Mesodermal cell (in vitro differentiated cells): ENCODE measurements around the gene MTMR10. TPM values are rescaled to one million over a fixed set of nuclear protein-coding genes. Genes with fewer than 3 reads are reported as not detected.

Source experiments
- H3K27ac ChIP-seq: 2 replicates; pipeline ENCODE4 v1.7.0; 2013; ENCODE audit warnings: mild to moderate bottlenecking, low read depth, low read length, moderate library complexity; ENCODE audit not compliant: severe bottlenecking
- H3K36me3 ChIP-seq: 2 replicates; pipeline ENCODE4 v1.7.1; 2013; ENCODE audit warnings: mild to moderate bottlenecking, low read length, moderate library complexity; ENCODE audit not compliant: control insufficient read depth, insufficient read depth
- H3K4me1 ChIP-seq: one replicate; pipeline ENCODE4 v1.7.1; 2013; ENCODE audit warnings: mild to moderate bottlenecking, low read length; ENCODE audit not compliant: insufficient read depth, control insufficient read depth, poor library complexity, severe bottlenecking
- H3K4me3 ChIP-seq: 2 replicates; pipeline ENCODE4 v1.7.0; 2013; ENCODE audit warnings: low read length, control low read depth, mild to moderate bottlenecking; ENCODE audit not compliant: insufficient read depth, poor library complexity, severe bottlenecking; ENCODE audit errors: extremely low read depth
- H3K9me3 ChIP-seq: 2 replicates; pipeline ENCODE4 v1.7.1; 2013; ENCODE audit warnings: mild to moderate bottlenecking, low read length, moderate library complexity; ENCODE audit not compliant: control insufficient read depth
- WGBS, 2 experiments: methylation state at CpG; one replicate each; pipeline ENCODE4 v1.1.5; 2013; ENCODE audit warnings: missing lambda C conversion rate in 2 of 2; ENCODE audit not compliant: insufficient coverage in 2 of 2; 5-methylcytosine and 5-hydroxymethylcytosine counted together
- polyA plus RNA-seq, 2 experiments: library from polyadenylated mRNA; stranded (reverse); fragments of 50-300 nt; gene quantifications; one replicate each; pipeline ENCODE4 v1.2.3, GENCODE V29; 2013

Gene MTMR10, protein sequence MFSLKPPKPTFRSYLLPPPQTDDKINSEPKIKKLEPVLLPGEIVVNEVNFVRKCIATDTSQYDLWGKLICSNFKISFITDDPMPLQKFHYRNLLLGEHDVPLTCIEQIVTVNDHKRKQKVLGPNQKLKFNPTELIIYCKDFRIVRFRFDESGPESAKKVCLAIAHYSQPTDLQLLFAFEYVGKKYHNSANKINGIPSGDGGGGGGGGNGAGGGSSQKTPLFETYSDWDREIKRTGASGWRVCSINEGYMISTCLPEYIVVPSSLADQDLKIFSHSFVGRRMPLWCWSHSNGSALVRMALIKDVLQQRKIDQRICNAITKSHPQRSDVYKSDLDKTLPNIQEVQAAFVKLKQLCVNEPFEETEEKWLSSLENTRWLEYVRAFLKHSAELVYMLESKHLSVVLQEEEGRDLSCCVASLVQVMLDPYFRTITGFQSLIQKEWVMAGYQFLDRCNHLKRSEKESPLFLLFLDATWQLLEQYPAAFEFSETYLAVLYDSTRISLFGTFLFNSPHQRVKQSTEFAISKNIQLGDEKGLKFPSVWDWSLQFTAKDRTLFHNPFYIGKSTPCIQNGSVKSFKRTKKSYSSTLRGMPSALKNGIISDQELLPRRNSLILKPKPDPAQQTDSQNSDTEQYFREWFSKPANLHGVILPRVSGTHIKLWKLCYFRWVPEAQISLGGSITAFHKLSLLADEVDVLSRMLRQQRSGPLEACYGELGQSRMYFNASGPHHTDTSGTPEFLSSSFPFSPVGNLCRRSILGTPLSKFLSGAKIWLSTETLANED
- 13.5 TPM for polyA plus RNA-seq (2013, experiment 1 of 2)
- 14.5 TPM for polyA plus RNA-seq (2013, experiment 2 of 2)

DNA sequence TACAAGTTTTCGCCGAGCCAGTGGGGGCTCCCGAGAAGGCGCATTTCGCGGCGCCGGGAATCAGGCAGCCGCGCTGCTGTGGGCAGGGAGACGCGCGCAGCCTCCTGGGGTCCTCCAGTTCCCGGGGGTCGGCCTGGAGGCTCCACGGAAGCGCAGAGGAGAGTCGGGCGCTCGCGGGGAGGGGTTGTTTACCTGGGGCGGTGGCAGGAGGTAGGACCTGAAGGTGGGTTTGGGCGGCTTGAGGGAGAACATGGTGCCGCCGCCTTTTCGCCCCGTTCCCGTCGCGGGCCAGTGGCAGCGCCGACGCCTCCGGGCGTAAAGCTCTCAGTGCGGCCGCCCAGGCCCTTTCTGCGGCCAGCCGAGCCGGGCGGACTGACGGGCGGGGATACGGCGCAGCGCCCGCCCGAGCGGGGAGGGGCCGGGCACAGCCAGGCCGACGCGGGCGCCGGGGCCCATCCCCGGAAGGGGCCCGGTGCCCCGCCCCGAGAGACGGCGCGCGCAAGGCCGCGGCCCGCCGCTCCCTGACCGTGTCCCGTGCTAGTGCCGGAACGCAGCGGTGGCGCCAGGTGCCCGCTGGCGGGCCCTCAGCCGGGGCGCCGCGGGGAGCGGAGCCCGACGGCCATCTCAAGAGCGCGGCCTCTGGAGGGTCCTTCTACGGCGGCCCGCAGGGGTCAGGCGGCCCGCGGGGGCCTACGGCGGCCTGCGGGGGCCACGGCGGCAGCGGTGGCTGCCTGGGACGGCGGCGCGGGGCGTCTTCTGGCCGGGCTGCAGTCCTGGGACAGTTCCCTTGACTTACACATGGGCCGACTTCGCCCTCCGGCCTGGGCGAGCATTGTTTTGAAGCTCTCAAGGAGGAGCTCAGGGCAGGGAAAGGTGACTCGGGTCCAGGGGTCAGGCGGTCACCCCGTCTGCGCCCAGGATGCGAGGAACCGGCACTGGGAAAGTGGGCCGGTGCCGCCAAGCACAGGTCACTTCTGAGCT lies at the start of gene MTMR10:
Gene MTMR10, minus strand, starts transcription at position 374 of the 981 bp plus-strand sequence. Its CDS starts 122 bp downstream, at position 252.
- H3K4me3 ChIP-seq, result peak within 1 kb of the TSS; percentile 88
- H3K4me1 ChIP-seq, result peaks cover 6% of the 10 kb centered on the region
- WGBS, 2 experiments, result 1% methylated on average over 85 to 89 of the region's 114 CpGs
- peak within 1 kb of the TSS; percentile 91 for H3K27ac ChIP-seq
- H3K9me3 ChIP-seq, result peaks cover 3% of the 10 kb centered on the region
- H3K36me3 ChIP-seq, result peaks cover 21% of the 10 kb centered on the region

DNA sequence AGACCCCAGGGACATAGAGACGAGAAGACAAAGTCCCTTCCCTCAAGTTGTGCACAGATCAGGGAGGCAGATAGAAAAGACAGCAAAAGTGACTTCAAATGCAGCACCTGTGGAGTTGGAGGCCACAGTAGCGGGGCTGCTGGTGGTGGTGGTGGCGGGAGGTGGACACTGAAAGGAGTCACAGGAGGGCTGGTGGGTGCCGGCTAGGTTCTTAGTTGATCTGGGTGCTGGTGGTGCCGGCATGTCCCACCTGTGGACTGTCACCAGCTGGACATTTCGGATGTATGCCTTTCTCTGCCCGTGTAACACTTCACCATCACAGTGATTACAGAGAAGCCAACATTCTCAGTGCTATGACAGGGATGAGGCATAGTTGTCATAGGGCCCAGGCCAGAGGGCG lies 49.2 kb upstream of the MTMR10 start:
- peaks cover 8% of the 10 kb centered on the region for H3K4me1 ChIP-seq
- WGBS, 2 experiments, result 89 to 90% methylated on average over 4 to 7 of the region's 8 CpGs
- no peak overlapping the region for H3K4me3 ChIP-seq
- no peaks in the 10 kb centered on the region for H3K9me3 ChIP-seq
- H3K27ac ChIP-seq, result no peak overlapping the region
- no peaks in the 10 kb centered on the region for H3K36me3 ChIP-seq

DNA sequence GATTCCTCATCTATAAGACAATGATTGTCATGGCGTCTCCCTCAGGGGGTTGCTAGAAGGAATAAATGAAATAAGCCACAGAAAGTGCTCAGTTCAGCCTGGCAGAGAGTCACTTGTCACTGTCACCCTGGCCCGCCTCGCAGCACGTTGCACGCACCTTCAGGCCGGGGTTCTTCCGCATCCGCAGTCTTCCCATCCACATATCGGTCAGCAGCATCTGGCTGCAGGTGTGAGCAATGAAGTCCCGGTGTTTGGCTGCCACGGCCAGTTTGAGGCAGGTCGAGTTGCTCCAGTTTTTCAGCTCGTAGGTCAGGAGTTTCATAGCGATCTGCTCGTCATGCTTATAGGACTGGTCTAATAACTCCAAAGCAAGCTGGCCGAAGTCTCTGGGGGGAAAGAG lies 48.5 kb upstream of the MTMR10 start:
- Histone ChIP-seq H3K36me3 (no peaks in the 10 kb centered on the region), H3K4me1 (peaks cover 8% of the 10 kb centered on the region), H3K9me3 (no peaks in the 10 kb centered on the region), H3K27ac (no peak overlapping the region), H3K4me3 (no peak overlapping the region)
- 94 to 95% methylated on average over 16 of the region's 16 CpGs for WGBS, 2 experiments

DNA sequence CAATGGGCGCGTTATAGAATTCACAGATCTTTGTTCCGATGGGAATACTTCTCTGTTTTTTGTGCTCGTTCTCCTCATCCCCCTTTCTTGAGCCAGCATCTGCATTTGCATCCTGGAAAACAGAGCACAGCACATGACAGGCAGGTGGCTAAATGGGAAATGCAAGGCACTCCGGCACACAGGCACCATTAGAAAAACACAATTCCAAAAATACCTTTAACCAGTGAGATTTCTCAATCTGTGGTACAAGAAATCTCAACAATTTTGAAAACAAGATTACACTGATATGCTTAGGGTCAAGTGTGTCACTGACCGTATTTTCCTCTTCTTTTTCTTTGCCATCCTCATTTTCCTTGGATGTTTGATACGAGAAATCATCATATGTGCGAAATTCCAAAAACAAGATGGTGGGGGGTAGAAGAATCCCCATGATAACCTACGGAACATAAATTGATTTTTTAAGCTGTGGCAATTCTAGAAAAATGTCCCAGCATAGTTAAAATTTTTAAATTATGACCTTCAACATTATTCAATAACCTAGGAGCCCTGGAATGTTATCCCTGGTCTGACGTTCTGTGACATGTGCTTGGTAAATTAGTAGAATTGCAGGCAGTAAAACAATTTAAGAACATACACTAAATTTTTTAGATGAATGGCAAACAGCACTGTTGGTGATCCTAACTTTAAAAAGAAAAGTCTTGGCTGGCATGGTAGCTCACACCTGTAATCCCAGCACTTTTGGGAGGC lies 46.5 kb upstream of the MTMR10 start:
- peaks cover 17% of the 10 kb centered on the region for H3K4me1 ChIP-seq
- H3K36me3 ChIP-seq, result no peaks in the 10 kb centered on the region
- H3K27ac ChIP-seq, result no peak overlapping the region
- WGBS, 2 experiments, result 93 to 97% methylated on average over 4 to 6 of the region's 10 CpGs
- H3K4me3 ChIP-seq, result no peak overlapping the region
- H3K9me3 ChIP-seq, result no peaks in the 10 kb centered on the region

DNA sequence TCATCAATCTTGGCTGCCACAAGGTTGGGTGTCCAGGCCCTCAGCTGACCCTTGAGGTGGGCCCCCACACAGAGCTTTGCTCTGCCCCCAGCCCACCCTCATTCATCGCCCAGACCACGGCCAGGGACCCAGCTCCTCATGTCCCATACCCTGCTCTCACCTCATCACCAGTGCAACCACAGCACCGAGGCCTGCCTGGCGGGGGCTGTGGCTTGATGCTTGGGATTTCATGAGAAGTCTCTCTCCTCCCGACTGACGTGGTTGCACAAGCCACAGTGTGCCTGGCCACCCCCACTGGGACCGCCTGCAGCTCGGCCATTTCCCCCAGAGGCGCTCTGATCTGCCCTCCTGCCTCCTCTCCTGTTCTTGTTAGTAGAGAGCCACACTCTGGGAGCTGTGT lies 45.4 kb upstream of the MTMR10 start:
- no peak overlapping the region for H3K27ac ChIP-seq
- no peaks in the 10 kb centered on the region for H3K9me3 ChIP-seq
- peaks cover 14% of the 10 kb centered on the region for H3K4me1 ChIP-seq
- H3K4me3 ChIP-seq, result no peak overlapping the region
- H3K36me3 ChIP-seq, result no peaks in the 10 kb centered on the region
- WGBS, 2 experiments, result 87 to 92% methylated on average over 6 to 9 of the region's 9 CpGs

DNA sequence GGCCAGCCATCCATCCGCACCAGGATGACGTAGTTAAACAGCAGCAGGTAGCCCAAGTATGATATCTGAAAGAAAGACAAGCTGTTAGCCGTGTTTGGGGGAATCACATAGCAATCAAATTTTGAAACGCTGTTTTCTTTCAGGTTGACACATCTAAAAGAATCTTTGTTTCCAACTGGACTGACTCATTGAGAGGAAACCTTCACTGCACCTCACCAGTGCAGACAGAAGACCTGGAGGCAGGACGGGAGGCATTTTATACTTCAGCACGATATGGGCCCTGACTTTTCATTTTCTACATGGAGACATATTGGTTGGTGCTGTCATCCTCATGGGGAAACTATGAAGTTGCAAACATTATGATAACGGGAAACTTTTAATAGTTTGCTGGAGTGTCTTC lies 44.2 kb upstream of the MTMR10 start:
- no peaks in the 10 kb centered on the region for H3K36me3 ChIP-seq
- H3K4me1 ChIP-seq, result peaks cover 14% of the 10 kb centered on the region
- H3K27ac ChIP-seq, result no peak overlapping the region
- no peak overlapping the region for H3K4me3 ChIP-seq
- no peaks in the 10 kb centered on the region for H3K9me3 ChIP-seq
- 92 to 95% methylated on average over 4 to 6 of the region's 7 CpGs for WGBS, 2 experiments

DNA sequence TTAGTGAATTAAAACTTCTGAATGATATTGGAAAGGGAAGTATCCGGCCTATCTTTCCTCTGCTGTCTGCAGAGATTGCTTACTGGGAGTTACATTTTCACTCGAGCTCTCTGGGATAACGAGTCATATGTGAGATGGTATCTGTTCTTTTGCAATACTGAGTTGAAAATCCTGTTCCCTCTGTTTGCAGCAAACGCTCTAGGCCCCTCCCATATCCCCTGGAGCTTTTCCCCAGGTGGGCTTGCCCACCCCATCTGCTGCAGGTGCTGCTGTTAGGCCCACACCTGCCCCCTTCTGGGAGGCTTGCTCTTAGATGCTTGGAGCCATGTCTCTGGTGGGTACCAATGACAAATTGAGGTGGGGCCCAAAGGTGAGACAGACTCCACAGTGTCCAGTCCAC lies 42.7 kb upstream of the MTMR10 start:
- Histone ChIP-seq H3K36me3 (no peaks in the 10 kb centered on the region), H3K9me3 (no peaks in the 10 kb centered on the region), H3K4me1 (peaks cover 14% of the 10 kb centered on the region), H3K4me3 (no peak overlapping the region), H3K27ac (no peak overlapping the region)
- 80 to 84% methylated on average over 1 to 3 of the region's 4 CpGs for WGBS, 2 experiments

DNA sequence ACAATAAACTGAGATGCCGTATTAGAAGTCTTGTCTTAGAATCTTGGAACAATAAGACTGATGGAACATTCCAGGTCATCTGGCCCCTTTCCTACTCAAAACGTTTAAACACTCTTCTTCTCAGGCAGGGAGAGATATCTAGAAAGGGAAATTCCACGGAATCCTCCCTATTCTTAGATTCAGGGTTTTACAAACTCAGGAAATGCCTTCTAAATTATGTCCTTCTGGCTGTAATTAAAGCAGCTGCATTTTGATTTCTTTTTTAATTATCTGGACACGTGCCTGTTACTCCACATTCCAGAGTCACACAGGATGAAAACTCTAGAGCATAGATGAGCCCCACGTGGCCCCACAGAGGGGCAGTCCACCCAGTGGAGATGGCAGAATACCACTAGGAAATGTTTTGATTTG lies 41.5 kb upstream of the MTMR10 start:
- no peak overlapping the region for H3K27ac ChIP-seq
- 78 to 89% methylated on average over 3 to 5 of the region's 5 CpGs for WGBS, 2 experiments
- no peaks in the 10 kb centered on the region for H3K36me3 ChIP-seq
- H3K4me1 ChIP-seq, result peaks cover 14% of the 10 kb centered on the region
- H3K4me3 ChIP-seq, result no peak overlapping the region
- H3K9me3 ChIP-seq, result no peaks in the 10 kb centered on the region

DNA sequence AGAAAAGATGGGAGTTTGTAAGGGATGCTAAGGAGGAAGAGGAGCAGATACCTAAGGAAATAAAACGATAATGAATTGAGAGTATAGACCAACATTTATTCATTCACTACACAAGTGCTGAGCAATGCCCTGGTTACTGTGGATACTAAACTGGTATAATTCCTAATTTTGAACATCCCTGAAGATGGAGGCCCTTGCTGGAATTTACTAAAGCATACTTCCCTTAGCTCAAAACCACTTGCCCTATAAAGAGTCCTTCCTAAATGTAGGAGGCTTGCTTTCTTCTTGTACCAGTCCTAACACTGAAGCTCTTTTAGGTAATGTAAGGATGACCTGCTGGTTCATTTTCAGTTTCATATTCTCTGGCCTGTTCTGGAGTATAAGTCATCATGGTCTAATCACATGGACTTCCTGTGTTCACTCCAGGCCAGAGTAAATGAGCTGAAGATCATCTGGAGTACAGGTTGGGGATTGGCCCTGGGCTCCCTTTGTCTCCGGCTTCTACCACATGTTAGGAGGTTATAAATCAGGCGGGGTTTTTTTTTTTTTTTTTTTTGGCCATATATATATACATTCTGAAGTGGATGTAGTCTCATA lies 40.1 kb upstream of the MTMR10 start:
- no CpG with 5 or more reads among the region's 3 CpGs for WGBS, 2 experiments
- Histone ChIP-seq H3K9me3 (no peaks in the 10 kb centered on the region), H3K36me3 (no peaks in the 10 kb centered on the region), H3K27ac (no peak overlapping the region), H3K4me3 (no peak overlapping the region), H3K4me1 (peaks cover 14% of the 10 kb centered on the region)
